GM18520 (cell line): Measurements from ENCODE around the gene LY6G6C.
"Not testable (repeated sequence)": the region's sequence is repeated elsewhere in the genome, so short reads cannot be mapped to it uniquely, and the experiment has no call there.

Experiments used
- ATAC-seq: cut with Tn5 transposase; IDR thresholded peaks from one replicate; pipeline ENCODE4 v1.9.1; 2021; ENCODE audit not compliant: unreplicated experiment

LY6G6C gene

DNA sequence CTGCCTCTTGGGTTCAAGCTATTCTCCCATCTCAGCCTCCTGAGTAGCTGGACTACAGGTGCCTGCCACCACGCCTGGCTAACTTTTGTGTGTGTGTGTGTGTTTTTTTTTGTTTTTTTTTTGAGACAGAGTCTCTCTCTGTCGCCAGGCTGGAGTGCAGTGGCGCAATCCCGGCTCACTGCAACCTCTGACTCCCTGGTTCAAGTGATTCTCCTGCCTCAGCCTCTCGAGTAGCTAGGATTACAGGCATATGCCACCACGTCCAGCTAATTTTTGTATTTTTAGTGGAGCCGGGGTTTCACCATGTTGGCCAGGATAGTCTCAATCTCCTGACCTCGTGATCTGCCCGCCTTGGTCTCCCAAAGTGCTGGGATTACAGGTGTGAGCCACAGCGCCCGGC lies 12.4 kb downstream of the LY6G6C start:
- not testable (repeated sequence) for ATAC-seq

DNA sequence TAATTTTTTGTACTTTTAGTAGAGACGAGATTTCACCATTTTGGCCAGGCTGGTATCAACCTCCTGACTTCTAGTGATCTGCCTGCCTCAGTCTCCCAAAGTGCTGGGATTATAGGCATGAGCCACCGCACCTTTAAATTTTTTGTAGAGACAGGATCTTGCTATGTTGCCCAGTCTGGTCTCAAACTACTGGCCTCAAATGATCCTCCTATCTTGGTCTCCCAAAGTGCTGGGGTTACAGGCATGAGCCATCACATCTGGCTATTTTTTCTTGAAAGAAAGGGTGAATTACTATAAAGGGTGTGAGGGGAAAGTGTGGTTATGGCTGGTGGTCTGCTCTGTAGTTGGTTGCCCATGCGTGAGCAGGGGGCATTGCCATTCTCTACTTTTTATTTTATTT lies 13.3 kb downstream of the LY6G6C start:
- no peak for ATAC-seq

DNA sequence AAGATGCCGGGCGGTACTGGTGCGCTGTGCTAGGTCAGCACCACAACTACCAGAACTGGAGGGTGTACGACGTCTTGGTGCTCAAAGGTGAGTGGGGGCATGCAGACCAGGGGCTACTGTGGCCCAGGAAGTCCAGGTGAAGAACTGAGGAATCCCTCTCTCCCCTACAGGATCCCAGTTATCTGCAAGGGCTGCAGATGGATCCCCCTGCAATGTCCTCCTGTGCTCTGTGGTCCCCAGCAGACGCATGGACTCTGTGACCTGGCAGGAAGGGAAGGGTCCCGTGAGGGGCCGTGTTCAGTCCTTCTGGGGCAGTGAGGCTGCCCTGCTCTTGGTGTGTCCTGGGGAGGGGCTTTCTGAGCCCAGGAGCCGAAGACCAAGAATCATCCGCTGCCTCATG lies 13.8 kb downstream of the LY6G6C start:
- ATAC-seq = no peak

DNA sequence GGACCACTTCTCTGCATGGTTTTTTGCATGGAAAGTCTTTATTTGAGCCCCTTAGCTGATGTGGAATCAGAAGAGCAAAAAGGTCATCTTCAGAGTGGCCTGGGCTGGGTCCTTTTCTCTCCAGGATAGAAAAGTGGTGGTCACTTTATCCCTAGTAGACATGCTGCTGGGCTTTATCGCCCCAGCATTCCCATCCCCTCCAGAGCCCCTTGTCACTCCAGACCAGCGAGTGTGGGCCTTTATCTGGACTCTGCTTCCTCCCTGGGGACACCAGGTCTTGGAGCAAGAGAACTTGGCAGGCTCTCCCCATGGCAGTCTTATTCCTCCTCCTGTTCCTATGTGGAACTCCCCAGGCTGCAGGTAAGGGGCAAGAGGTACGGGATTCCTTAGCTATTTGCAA lies 14.9 kb downstream of the LY6G6C start, which contains the start of gene LY6G6F:
Gene LY6G6F, plus strand, starts transcription at position 268 of the 400 bp plus-strand sequence. Its CDS starts 41 bp downstream, at position 309.
- no peak for ATAC-seq

DNA sequence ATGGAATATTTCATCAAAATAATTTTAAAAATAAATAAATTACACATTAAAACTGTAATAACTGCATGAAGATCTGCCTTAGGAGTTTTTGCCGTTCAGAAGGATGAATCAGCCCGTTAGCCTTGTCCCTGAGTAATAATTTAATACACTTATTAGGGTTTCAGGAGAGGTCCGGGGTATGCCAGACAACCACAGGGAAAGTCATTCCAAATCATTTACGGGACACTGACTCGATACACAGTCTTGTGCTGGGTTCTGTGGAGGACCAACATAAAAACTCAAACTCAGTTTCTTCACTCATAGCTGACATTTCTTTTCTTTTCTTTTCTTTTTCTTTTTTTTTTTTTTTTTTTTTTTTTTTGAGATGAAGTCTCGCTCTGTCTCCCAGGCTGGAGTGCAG lies 15.6 kb downstream of the LY6G6C start:
- no peak for ATAC-seq

DNA sequence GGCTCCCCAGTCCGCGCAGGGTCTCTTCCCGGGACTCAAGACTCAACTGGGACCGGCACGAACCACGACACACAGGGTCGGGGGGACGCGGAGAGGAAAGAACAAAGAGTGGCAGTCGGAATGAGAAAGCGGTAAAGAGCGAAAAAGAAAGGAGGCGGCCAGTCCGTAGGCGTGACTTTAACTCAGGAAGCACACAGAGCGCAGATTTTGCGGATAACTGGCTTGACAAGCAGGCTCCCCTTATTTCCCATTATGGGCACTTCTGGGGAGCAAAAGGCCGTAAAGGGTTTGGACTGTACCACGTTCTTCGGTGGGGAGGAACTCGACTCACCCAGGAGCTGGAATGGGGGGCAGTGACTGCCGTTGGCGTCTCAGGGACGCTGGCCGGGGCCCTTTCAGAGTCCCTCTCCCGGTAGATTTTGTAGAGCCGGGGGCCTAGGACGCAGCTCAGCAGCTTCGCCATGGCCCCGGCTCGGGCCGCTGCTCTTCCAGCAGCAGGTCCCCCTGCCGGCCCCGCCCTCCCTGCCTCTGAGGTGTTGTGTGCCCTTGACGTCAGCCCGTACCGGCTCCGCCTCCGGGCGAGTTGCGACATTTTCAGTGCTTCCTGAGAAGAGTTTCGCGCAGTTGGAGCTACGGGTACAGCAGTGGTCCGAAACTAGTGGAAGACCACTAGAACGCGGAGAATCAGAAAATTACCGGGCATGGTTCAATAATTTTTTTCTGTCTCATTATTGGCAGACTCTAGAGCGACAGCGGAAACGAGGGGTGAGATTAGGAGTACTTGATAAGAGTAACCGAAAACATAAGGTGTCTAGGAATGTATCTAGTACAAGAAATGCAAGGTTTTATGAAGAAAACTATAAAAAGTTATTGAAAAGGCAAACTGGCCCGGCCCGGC lies 18.5 kb downstream of the LY6G6C start, which contains the start of gene ABHD16A:
Gene ABHD16A, minus strand, starts transcription at position 506 of the 898 bp plus-strand sequence. Its CDS starts 43 bp downstream, at position 463.
- peak; percentile 80 for ATAC-seq

DNA sequence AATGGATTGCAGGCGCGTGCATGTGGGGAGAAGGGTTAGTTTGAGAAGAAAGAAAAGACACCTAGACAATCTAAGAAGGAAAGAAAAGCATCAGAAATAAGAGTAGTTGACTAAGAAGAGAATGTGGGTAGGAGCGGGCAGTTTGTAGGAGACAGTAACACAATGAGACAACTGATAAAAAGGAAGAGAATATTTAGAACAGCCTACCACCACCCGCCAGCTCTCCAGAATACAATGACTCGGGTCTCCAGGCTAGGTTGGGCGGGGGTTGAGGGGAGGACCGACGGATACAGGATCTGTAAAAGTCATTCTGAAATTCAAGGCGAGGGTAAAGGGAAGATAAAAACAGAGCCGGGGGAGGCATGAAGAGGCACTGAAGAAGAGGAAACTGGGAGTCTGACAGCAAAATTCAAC lies 19.1 kb downstream of the LY6G6C start:
- no peak for ATAC-seq

DNA sequence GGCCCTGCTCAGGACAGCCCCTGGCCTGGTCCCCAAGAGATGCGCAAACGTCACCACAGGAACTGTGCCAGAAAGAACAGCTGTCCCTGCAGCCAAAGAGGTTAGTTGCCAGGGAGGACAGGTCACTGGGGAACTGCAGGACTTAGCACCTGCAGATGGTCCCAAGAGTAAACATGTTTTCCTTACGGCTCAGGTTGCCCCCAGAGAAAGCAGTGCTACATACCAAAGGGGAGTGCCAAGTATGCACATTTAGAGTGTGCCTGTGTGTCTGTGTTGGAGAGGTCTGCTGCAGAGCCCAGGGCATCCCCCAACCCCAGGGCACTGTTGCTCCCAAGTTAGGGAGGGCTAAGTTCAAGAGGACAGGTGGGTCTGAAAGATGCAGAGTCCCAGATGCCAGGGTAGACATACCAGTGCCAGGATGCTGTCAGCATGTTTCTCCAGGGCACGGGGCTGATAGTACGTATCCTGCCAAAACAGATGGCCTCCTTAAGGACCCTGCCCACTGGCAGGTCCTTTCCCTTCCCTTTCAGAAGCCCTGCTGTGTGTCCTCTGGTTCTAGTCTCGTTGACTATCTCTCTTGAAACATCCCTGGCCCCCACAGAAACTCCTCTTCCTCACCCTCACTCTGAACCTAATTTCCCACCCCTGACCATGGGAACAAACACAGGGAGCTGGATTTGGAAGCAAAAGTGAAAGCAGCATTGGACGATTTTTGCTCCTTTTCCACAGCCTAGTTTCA lies 19.7 kb downstream of the LY6G6C start:
- no peak for ATAC-seq

DNA sequence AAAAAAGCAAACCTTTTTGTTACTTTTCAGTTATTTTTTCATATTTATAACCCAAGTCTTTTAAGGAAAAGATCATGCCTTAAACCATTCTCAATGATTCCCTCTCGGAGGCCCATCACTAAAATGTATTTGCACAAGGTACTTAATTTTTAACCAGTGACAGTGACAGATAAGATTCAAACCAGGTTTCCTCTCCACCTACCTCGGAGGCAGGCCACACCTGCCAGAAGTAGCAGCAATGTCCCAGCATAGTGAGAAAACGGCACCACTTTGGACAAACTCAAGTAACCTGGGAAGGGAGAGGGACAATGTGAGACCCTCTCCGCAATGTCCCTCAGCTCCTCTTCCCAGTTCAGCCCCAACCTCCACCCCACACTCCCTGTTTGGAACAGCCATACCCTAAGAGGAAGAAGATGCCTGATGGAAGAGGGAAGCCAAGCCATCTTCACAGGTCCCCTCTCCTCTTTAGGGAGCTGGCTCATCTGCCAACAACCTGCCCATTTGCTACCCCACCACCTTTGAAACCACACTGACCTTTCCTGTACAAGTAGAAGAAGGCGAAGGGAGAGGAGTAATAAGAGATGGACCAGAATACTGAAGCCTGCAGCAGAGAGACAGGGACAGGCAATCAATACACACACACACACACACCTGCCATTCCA lies 20.7 kb downstream of the LY6G6C start:
- ATAC-seq = no peak

DNA sequence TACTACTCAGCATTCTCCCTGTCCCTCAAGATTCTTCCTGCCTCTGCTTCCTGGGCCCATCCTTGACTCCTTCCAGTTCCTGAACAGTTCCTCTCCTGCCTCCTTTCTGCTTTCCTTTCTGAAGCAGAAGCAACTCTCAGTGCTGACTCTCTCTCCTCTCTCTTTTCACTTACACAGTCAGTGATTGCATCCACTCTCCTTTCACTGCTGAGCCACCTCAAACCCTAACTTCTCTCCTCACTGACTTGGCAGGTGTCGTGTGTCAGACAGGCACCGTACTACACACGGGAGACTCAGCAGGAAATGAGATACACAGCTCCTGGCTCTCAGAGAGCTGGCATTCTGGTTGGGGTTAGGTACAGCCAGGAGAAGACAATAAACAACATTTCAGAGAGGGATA lies 24.0 kb downstream of the LY6G6C start:
- ATAC-seq = no peak

DNA sequence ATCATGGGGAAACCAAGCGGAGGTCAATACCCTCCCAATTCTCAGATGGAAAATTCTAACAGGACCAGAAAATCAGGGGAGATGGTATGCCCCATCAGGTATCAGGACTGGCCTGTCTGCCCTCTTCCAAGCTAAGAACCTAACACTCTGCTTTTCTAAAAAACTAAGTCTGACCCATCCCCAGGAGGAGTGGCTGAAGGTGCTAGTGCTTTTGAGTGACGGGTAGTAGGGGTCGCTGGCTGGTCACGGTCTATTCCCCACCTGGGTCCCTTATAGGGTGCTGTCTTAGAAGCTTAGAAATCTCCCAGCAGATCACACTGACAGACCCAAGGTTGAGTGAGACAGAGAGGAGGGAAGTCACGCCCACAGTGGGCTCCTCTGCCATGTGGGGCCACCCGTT lies 28.0 kb downstream of the LY6G6C start:
- no peak for ATAC-seq

DNA sequence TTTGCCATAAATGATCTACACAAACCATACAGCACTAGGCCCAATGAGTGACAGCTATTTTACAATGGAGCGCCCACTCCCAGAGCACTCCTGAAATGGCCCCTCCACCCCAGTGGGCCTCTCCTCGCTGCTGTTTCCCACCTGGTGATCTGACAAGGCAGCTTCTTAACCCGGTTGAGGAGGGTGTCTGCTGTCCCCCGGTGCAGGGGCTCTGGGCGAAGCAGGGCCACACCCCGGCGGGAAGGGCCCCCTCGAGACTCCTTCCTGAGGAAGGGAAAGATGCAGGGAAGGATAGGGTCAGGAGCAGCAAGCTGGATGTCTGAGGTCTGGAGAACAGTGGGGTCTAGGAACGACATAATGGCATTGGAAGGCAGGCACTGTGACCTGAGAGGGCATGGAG lies 28.7 kb downstream of the LY6G6C start:
- ATAC-seq = no peak

DNA sequence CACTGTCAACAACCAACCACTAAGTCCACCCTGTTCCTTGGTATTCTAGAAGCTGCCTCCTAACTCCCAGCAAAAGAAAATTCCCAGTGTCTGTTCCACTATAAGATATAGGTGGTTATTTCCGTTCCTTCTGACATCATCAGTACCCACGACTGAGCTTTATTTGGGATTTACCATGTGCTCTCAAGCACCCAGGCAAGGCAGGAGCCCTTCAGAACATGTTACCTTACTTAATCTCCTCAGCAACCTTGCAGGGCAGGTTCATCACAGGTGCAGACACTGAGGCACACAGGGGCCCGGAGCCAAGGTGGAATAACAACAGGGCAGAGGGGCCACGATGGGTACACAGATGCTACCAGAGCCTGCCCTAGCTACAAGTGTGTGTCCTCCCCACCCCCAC lies 29.2 kb downstream of the LY6G6C start:
- no peak for ATAC-seq

DNA sequence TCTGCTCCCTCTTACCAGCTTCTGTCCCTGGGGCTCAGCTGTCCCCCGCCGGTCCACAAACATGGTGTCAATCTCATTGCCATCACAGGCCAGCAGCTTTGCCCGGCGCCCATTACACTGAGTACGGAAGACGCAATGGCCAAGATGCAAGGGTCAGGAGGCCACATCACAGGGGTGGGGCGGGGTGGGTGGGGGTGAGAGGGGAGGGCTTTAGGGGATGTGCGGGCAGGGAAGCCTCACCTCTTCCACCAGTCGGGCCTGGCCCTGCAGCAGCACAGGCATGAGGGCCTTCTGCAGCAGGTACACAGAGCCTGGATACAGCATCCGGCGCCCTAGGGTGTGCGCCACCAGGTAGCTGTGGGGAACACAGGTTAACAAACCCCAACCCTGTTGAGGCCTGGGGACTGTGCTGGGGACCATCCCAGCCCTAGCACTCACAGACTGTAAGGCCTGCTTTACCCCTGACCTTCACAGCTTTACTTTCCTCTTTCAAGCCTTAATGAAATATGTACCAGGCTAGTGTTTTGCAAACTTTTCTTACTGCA lies 29.9 kb downstream of the LY6G6C start:
- no peak for ATAC-seq

DNA sequence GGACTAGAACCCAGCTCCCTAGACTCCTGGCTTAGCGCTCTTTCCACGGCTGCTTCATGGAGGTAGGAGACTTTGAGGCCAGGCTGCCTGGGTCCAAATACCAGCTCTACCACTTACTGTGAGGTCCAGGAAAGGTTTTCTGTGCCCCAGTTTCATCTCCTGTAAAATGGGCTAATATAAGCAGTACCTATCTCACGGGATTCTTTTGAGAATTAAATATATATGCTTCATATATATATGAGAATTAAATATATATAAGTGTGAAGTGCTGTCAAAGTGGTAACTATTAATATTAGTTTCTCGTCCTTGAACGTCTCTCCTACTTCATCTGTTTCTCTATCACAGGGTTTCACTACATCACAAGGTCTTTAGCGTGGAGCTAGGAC lies 30.5 kb downstream of the LY6G6C start:
- no peak for ATAC-seq

DNA sequence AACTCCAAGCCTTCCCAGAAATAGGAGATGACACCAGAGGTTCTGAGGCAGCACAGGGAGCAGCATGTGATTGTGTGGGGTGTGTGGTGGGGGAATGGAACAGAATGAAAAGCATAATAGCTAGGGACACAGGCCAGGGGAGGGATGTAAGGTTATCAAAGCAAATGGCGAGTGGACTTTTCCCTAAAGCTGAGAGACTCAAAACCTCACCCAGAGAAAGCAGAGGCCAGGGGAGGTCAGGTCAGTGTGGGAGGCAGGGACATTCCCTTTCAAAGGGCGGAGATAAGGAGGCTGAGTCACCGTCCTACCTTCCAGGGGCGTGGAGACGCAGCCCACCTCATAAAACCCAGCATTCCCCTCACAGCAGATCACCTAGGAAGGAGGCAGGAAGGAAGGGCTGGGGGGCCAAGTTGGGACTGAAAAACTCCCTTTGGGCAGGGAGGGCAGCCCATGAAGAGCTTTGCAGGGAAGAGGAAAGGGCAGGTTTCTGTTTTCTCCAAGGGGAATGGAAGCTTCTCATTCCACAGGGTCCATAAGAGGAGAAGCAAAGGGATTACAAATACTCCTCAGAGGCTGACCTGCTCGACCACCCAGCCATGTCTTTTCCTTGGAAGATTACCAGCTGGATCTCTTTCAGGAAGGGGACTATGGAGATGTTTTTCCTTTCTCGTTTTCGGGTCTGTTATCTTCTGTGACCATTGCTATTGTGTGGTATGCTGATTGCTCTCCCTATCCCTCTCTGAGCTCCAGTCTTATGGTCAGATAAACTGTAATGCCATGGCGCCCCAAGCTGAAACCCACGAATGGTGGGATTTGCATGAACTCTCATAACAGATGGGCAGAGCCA lies 31.1 kb downstream of the LY6G6C start:
- ATAC-seq = no peak

DNA sequence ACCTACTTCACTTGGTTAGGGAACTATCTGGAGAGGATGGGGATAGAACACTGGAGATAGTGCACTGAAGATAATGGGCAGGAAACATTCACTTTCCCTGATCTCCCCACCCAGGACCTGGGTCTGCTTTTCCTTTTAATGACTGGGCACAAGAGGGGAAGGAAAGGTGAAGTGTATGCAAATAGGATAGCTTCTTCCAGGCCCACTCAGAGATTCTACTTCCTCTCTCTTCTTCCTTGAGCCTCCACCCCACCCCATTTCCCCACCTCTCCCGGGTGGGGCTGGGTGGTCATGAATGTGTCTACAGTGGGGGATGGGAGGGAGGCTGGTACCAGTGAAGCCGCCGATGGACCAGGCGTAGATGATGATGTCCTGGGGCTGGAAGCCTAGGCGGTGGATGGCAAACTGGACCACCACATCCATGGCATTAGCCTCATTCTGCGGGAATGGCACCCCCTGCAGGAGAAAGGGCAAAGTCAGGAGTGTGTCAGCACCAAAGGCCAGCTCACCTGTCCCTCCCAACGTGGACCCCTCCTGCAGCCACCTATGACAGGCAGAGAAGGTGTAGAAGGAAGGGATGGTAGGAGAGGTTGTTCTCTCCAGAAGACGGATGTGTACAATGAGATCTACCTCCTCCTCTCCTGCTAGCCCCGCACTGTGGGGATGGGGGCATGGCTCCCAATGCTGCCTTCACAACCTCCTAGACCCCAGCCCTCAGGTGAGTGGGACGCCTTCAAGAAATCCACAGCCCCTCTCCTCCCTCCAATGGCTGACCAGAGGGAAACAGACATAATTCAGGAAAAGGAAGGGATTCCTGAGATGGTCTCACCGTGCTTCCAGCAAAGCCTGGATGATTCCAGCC lies 32.1 kb downstream of the LY6G6C start:
- ATAC-seq = no peak

DNA sequence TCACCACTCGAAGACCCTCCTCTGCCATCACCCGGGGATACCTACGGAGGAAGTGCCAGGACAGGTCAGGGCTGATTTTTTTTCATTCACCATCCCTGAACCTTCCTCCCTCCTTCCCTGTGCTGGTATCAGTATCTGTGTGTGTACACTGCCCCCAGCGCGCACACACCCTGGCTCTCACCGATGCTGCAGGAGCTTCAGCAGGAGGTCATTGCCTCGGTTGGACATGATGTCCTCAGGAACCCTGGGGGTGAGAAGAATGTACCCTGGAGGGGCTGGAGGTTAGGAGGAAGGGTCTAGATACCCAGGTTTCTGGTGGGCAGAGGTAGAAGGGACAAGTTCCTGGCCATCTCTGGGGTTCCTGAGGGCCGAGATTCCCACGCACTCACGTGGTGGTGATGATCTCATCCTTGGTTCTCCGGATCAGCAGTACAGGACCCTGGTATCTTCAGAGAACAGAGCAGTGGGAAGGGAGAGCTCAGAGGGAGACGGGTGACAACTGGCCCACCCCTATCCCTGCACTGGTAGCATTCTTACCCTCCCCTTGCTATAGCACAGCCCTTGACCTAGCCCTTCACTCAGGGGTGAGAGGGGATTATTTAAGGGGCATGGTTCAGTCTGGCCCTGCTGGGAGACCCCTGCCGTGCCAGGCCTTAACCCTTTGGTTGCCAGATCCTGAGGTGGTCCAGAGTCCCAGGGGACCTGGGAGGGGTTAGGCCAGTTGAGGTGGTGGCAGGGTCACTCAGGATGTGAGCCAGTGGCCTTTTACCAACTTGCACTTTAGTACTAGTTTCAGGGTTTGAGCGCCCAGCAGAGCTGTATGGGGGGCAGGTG lies 33.5 kb downstream of the LY6G6C start:
- ATAC-seq = no peak
